RWPE1 (cell line): ENCODE measurements around the gene EMP1.
A peak's percentile ranks its signal among the peaks of the same experiment; 100 is the strongest.

Source experiments
- CTCF ChIA-PET: fragments of 350-600 bp; sonication (Branson Sonifier 250); formaldehyde crosslinking; extraction: SDS; loops from one replicate; lab custom pipeline; 2021; lab: Yijun Ruan, JAX
- POLR2A ChIA-PET: fragments of 400-600 bp; formaldehyde crosslinking; extraction: SDS; loops from one replicate; lab custom pipeline; 2020; ENCODE audit warnings: antibody characterized with exemption; ENCODE audit not compliant: low non-redundant PET; lab: Yijun Ruan, JAX
- DNase-seq: peaks from one replicate; pipeline ENCODE4 v3.0.0; 2012; ENCODE audit warnings: low spot score
- H3K27ac ChIP-seq: fragments of 450-650 bp; 2 replicates; pipeline ENCODE4 v1.5.1; 2017
- CTCF ChIP-seq: fragments of 450-650 bp; conservative IDR thresholded peaks from 2 replicates; pipeline ENCODE4 v1.5.1; 2017; ENCODE audit warnings: low read depth, mild to moderate bottlenecking

EMP1 gene

GRCh38 chr12:13196130-13196921, at the start of gene EMP1:
Gene EMP1, plus strand, starts transcription at chr12:13196726. Its CDS starts 14,785 bp downstream, at chr12:13211511.
- no peak for TF ChIP-seq CTCF
- CTCF ChIA-PET = interaction anchor here (0.6 to 1.0 kb wide), 5 partner anchors 59 to 191 kb away, joined by 3 to 4 read pairs (median 3); no protein-coding TSS in a partner anchor
- POLR2A ChIA-PET = interaction anchor here (0.6 to 0.7 kb wide), 3 partner anchors 31 to 409 kb away, joined by 3 to 4 read pairs (median 3); no protein-coding TSS in a partner anchor
- DNase-seq = peak; percentile 88
- peak within 1 kb of the TSS; percentile 88 for H3K27ac ChIP-seq

- POLR2A ChIA-PET = no interaction called here
- DNase-seq = no peak
- no peak for TF ChIP-seq CTCF
- CTCF ChIA-PET = interaction anchor here (0.9 kb wide), 1 partner anchor 13 kb away, joined by 3 read pairs; no protein-coding TSS in a partner anchor
- no peak overlapping the region for H3K27ac ChIP-seq
These were observed 48.6 kb upstream of the EMP1 start for GRCh38 chr12:13147688-13148484.

GRCh38 chr12:13148485-13148847, 48.1 kb upstream of the EMP1 start:
- TF ChIP-seq CTCF = no peak
- ChIA-PET POLR2A (no interaction called here), CTCF (interaction anchor here (0.9 kb wide), 1 partner anchor 13 kb away, joined by 3 read pairs; no protein-coding TSS in a partner anchor)
- no peak overlapping the region for H3K27ac ChIP-seq
- no peak for DNase-seq

GRCh38 chr12:13149411-13149810, 47.1 kb upstream of the EMP1 start:
- POLR2A ChIA-PET = no interaction called here
- no peak overlapping the region for H3K27ac ChIP-seq
- DNase-seq = no peak
- CTCF ChIA-PET = no interaction called here
- no peak for TF ChIP-seq CTCF

- DNase-seq = no peak
- no peak overlapping the region for H3K27ac ChIP-seq
- CTCF ChIA-PET = interaction anchor here (0.5 to 0.9 kb wide), 2 partner anchors 13 to 60 kb away, joined by 3 read pairs; no protein-coding TSS in a partner anchor
- TF ChIP-seq CTCF = no peak
- POLR2A ChIA-PET = no interaction called here
These were observed 44.2 kb upstream of the EMP1 start for GRCh38 chr12:13152281-13152680.

GRCh38 chr12:13152756-13153155, 43.8 kb upstream of the EMP1 start:
- POLR2A ChIA-PET = no interaction called here
- no peak for DNase-seq
- H3K27ac ChIP-seq = no peak overlapping the region
- CTCF ChIA-PET = no interaction called here
- TF ChIP-seq CTCF = no peak
